HG02610 (cell line): ENCODE measurements around the gene ATP6V0A4.
"Not testable (repeated sequence)": the region's sequence is repeated elsewhere in the genome, so short reads cannot be mapped to it uniquely, and the experiment has no call there.

Experiments used
- ATAC-seq: cut with Tn5 transposase; IDR thresholded peaks from one replicate; pipeline ENCODE4 v1.9.1; 2021; ENCODE audit warnings: mild to moderate bottlenecking, moderate library complexity; ENCODE audit not compliant: unreplicated experiment

The ATP6V0A4 gene

GRCh38 chr7:138752518-138753149 is 45.4 kb downstream of the ATP6V0A4 start:
- ATAC-seq = peak; percentile 68

GRCh38 chr7:138750901-138751464 is 47.0 kb downstream of the ATP6V0A4 start:
- no peak for ATAC-seq

- no peak for ATAC-seq
Observed at GRCh38 chr7:138750473-138750872, 47.5 kb downstream of the ATP6V0A4 start.

DNA sequence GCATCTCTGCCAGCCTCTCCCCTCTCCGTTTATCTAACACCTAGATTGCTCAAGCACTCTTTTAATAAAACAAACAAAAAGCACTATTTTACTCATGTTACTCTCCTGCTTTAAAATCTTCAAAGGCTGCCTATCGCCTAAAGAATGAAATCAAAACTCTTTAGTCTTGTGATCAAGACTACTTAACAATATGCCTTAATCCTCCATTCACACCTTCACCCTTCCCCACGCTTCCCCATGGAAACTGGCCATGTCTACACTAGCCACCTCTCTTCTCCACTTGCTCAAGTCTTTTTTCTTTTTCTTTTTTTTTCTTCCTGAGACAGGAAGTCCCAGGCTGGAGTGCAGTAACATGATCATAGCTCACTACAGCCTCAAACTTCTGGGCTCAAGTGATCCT is 48.0 kb downstream of the ATP6V0A4 start:
- no peak for ATAC-seq

GRCh38 chr7:138748666-138749065 is 49.3 kb downstream of the ATP6V0A4 start:
- no peak for ATAC-seq

- ATAC-seq = no peak
Observed at GRCh38 chr7:138746073-138746472, 51.9 kb downstream of the ATP6V0A4 start.

- ATAC-seq = no peak
Observed at GRCh38 chr7:138745189-138745588, 52.8 kb downstream of the ATP6V0A4 start.

GRCh38 chr7:138741453-138741735 is 56.6 kb downstream of the ATP6V0A4 start:
- no peak for ATAC-seq

DNA sequence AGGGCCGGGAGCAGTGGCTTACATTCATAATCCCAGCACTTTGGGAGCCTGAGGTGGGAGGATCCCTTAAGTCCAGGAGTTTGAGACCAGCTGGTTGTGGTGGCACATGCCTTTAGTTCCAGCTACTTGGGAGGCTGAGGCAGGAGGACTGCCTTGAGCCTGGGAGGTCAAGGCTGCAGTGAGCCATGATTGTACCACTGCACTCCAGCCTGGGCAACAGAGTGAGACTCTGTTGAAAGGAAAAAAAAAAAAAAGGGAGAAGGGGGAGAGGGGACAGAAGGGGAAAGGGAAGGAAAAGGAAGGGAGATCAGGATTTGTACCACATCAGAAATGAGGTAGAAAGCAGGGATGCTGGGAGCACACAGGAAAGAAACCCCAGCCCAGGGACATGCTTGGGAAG is 58.1 kb downstream of the ATP6V0A4 start:
- no peak for ATAC-seq

- peak; percentile 92 for ATAC-seq
Observed at GRCh38 chr7:138738551-138739335, 59.3 kb downstream of the ATP6V0A4 start.

DNA sequence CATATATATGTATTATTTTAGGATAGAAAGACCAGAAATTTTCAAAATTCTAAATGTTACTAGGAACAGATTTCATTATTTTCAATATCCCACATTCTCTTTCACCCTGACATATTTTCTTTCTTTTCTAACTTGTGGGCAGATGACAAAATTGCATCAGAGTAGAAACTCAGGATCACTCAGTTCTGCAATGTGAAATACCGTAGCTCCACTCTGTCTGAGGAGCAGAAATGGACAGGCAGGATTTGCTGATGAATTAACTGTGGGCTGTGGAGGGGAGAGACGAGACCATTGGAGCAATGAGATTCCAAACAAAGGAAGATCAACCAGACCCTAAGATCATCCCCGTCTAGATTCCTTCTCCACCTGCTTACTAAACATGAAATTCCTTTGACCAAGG is 59.9 kb downstream of the ATP6V0A4 start:
- ATAC-seq = no peak

GRCh38 chr7:138735399-138735798 is 62.6 kb downstream of the ATP6V0A4 start:
- no peak for ATAC-seq

- not testable (repeated sequence) for ATAC-seq
Observed at GRCh38 chr7:138731733-138732132, 66.3 kb downstream of the ATP6V0A4 start.

DNA sequence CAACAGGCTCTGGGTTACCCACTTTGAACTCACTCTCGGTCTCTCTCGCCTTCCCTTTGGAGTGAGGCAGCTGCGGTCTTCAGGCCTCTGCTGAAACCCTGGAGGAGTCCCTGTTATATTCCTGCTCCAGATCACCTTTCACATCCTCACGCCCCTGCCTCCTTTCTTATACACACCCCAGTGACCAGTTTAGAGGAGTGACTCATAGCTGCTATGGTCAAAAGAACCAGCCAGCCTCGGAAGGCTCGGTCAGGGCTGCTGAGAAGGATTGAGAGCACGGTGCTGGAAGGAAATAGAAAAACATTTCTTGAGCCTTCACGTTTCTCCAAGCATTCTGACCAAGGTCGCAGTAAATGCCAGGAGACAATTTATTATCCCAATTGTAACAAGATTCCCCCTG is 68.6 kb downstream of the ATP6V0A4 start:
- ATAC-seq = no peak

GRCh38 chr7:138727336-138728099 is 70.5 kb downstream of the ATP6V0A4 start:
- no peak for ATAC-seq

GRCh38 chr7:138726288-138726687 is 71.7 kb downstream of the ATP6V0A4 start:
- no peak for ATAC-seq

GRCh38 chr7:138720286-138720685 is 77.7 kb downstream of the ATP6V0A4 start:
- no peak for ATAC-seq

- ATAC-seq = no peak
Observed at GRCh38 chr7:138716889-138717288, 81.1 kb downstream of the ATP6V0A4 start.

DNA sequence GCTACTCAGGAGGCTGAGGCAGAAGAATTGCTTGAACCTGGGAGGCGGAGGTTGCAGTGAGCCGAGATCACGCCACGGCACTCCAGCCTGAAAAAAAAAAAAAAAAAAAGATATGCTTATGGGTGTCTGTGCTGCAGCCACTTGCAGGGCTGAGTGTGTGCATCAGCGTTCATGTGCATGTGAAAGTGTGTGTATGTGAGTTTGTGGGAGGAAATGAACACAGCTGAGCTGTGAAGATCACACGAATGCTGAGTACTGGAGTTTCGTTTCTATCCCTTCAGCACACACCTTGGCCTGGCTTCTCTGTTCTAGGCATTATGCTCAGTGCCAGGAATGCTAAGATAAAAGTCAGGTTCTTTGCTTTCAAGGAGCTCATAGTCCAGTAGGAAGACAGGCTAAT is 84.8 kb downstream of the ATP6V0A4 start:
- ATAC-seq = no peak

DNA sequence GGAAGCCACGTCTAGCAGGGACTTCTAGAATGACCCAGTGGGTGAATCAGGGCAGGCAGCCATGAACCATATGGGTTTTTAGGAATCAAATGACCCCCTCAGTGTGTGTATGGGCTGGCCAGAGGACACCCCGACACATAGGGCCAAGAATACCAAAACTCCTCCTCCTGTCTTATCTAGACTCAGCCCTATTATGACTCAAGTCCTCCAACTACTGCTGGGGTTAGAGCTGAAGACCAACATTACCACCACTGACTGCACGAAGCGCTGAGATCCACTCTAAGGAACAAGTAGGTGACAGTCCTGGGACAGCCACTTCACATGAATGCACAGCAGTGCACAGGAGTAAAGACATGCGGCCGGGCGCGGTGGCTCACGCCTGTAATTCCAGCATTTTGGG is 85.3 kb downstream of the ATP6V0A4 start:
- ATAC-seq = no peak

DNA sequence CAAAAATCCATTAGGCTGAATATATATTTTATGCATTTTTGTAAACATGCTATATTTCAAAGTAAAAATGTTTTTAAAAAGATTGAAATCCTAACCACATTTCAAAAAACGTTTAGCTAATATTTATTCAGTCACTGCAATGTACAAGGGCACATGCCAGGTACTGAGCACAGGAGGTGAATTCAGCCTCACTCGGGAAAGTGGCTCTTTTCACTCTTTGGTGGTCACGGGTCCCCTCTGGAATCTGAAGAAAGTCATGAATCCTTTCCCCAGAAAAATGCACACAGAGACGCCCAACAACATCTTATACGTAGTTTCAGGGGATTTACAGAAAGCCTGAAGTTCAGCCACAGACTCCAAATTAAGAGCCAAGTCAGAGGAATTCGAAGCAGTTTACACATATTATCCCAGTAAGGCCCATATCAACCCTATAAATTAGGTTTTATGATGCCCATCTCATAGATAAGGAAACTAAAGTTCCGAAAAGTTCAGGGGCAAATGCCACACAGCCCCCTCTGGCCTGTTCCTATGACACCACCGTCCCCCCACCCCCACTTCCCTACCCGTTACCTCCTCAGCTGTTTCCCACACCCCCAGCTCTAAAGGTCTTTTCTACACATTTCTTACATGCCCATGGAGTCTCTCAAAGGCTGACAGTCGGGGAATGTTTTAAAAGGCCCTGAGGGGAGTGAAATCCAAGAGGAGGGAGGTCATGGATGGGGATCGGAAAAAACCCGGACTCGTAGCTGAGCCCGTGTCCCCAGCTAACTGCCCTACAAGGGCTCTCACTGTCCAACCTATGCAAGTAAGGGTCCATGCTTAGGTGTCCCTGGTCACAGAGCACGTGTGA is 87.2 kb downstream of the ATP6V0A4 start:
- no peak for ATAC-seq
